ENCODE results near the gene CTAGE8. TPM values are rescaled to one million over a fixed set of nuclear protein-coding genes. Genes with fewer than 3 reads are reported as not detected.
"Not testable (repeated sequence)": the region's sequence is repeated elsewhere in the genome, so short reads cannot be mapped to it uniquely, and the experiment has no call there.

The CTAGE8 gene
- total and polyA plus RNA-seq, 2 donors (not counting 3 experiments of a cell fraction or from before 2014, with no cell fraction given): 0.03 to 0.49 TPM

GRCh38 chr7:144255471-144255897 is 13.6 kb downstream of the CTAGE8 start:
- H3K27ac ChIP-seq (ENCODE audit: insufficient read depth, low read depth, low read length): no peak overlapping the region
- H3K79me2 ChIP-seq (ENCODE audit: control insufficient read depth, insufficient read depth, low read length): no peaks in the 10 kb centered on the region
- H2AFZ ChIP-seq (ENCODE audit: low read depth, low read length): no peak overlapping the region
- BruUV-seq (replicated peaks): no TSS peak
- no peaks in the 10 kb centered on the region for H3K27me3 ChIP-seq (ENCODE audit: control insufficient read depth in 2 of 2, insufficient read depth in 2 of 2, low read length in 2 of 2)
- no peaks in the 10 kb centered on the region for H3K9me3 ChIP-seq (replicated peaks; ENCODE audit: control insufficient read depth, insufficient read depth, low read length)
- no peak overlapping the region for H3K4me3 ChIP-seq (replicated peaks in 1 of 3; ENCODE audit: insufficient read depth in 1 of 3, low read depth in 1 of 3, low read length in 3 of 3)
- DNase-seq (ENCODE audit: low read depth, low spot score) (peak; percentile 6), FAIRE-seq (no peak)
- H3K4me1 ChIP-seq (ENCODE audit: control insufficient read depth, extremely low read depth, insufficient read depth, low read length): no peaks in the 10 kb centered on the region
- H4K20me1 ChIP-seq (replicated peaks; ENCODE audit: control insufficient read depth, extremely low read depth, insufficient read depth, low read length): no peaks in the 10 kb centered on the region
- dilution Hi-C loops (cut with MboI; ENCODE audit: extremely low pct_ligation_motif_present, low sequenced_read_pairs) (no loop called here), intact Hi-C loops (cut with micrococcal nuclease) (no loop called here)
- TF ChIP-seq POLR2AphosphoS5 (IDR thresholded peaks at IDR 0.05; ENCODE audit: insufficient read depth, low read depth, low read length): no peak
- TF ChIP-seq MYC (IDR thresholded peaks at IDR 0.05; ENCODE audit: low read depth, low read length): no peak
- TF ChIP-seq CTCF (IDR thresholded peaks at IDR 0.05; ENCODE audit: extremely low read depth in 1 of 2, insufficient read depth in 1 of 2, low read depth in 1 of 2, low read length in 2 of 2): no peak
- no peak for TF ChIP-seq JUN (IDR thresholded peaks at IDR 0.05; ENCODE audit: borderline replicate concordance, insufficient read depth, insufficient read length, low read depth)
- TF ChIP-seq, protein P1, sequence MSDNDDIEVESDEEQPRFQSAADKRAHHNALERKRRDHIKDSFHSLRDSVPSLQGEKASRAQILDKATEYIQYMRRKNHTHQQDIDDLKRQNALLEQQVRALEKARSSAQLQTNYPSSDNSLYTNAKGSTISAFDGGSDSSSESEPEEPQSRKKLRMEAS (IDR thresholded peaks at IDR 0.05; ENCODE audit: insufficient read depth, insufficient read length): no peak
- TF ChIP-seq GATA2 (IDR thresholded peaks at IDR 0.05; ENCODE audit: insufficient read depth, insufficient read length, low read depth, low read length): no peak
- no peak for TF ChIP-seq FOS (IDR thresholded peaks at IDR 0.05; ENCODE audit: borderline replicate concordance, insufficient read depth, low read length)
- no peak for TF ChIP-seq POLR2A (IDR thresholded peaks at IDR 0.05; ENCODE audit: low read depth, low read length)
- TF ChIP-seq EZH2 (IDR thresholded peaks at IDR 0.05; ENCODE audit: borderline replicate concordance, low read depth, low read length, severe bottlenecking): no peak
- POLR2A ChIA-PET: no interaction called here
- H3K4me2 ChIP-seq (ENCODE audit: insufficient read depth, low read length): no peak overlapping the region
- H3K36me3 ChIP-seq (ENCODE audit: control insufficient read depth in 2 of 2, extremely low read depth in 1 of 2, insufficient read depth in 2 of 2, low read length in 2 of 2): no peaks in the 10 kb centered on the region
- CTCF ChIA-PET: no interaction called here
- no peaks in the 10 kb centered on the region for H3K9me1 ChIP-seq (replicated peaks; ENCODE audit: control insufficient read depth, extremely low read depth, insufficient read depth, low read length)
- H3K9ac ChIP-seq (replicated peaks; ENCODE audit: extremely low read depth, insufficient read depth, low read length): no peak overlapping the region

GRCh38 chr7:144252307-144252706 is 16.8 kb downstream of the CTAGE8 start:
- H3K9me3 ChIP-seq (replicated peaks; ENCODE audit: control insufficient read depth, insufficient read depth, low read length); H4K20me1 ChIP-seq (replicated peaks; ENCODE audit: control insufficient read depth, extremely low read depth, insufficient read depth, low read length); intact Hi-C loops (cut with micrococcal nuclease); H3K4me1 ChIP-seq (ENCODE audit: control insufficient read depth, extremely low read depth, insufficient read depth, low read length); dilution Hi-C loops (cut with MboI; ENCODE audit: extremely low pct_ligation_motif_present, low sequenced_read_pairs); H3K27ac ChIP-seq (ENCODE audit: insufficient read depth, low read depth, low read length); DNase-seq (ENCODE audit: low read depth, low spot score); H3K27me3 ChIP-seq (ENCODE audit: control insufficient read depth in 2 of 2, insufficient read depth in 2 of 2, low read length in 2 of 2); CTCF ChIA-PET; H3K79me2 ChIP-seq (ENCODE audit: control insufficient read depth, insufficient read depth, low read length); H3K4me3 ChIP-seq (replicated peaks in 1 of 3; ENCODE audit: insufficient read depth in 1 of 3, low read depth in 1 of 3, low read length in 3 of 3); H2AFZ ChIP-seq (ENCODE audit: low read depth, low read length); BruUV-seq (replicated peaks); POLR2A ChIA-PET; H3K4me2 ChIP-seq (ENCODE audit: insufficient read depth, low read length); H3K36me3 ChIP-seq (ENCODE audit: control insufficient read depth in 2 of 2, extremely low read depth in 1 of 2, insufficient read depth in 2 of 2, low read length in 2 of 2); H3K9ac ChIP-seq (replicated peaks; ENCODE audit: extremely low read depth, insufficient read depth, low read length); H3K9me1 ChIP-seq (replicated peaks; ENCODE audit: control insufficient read depth, extremely low read depth, insufficient read depth, low read length); FAIRE-seq: not testable (repeated sequence)

GRCh38 chr7:144247674-144248330 is 21.3 kb downstream of the CTAGE8 start:
- CTCF ChIA-PET; H3K4me3 ChIP-seq (replicated peaks in 1 of 3; ENCODE audit: insufficient read depth in 1 of 3, low read depth in 1 of 3, low read length in 3 of 3); H4K20me1 ChIP-seq (replicated peaks; ENCODE audit: control insufficient read depth, extremely low read depth, insufficient read depth, low read length); H3K9me1 ChIP-seq (replicated peaks; ENCODE audit: control insufficient read depth, extremely low read depth, insufficient read depth, low read length); H3K36me3 ChIP-seq (ENCODE audit: control insufficient read depth in 2 of 2, extremely low read depth in 1 of 2, insufficient read depth in 2 of 2, low read length in 2 of 2); DNase-seq (ENCODE audit: low read depth, low spot score); H3K4me1 ChIP-seq (ENCODE audit: control insufficient read depth, extremely low read depth, insufficient read depth, low read length); POLR2A ChIA-PET; FAIRE-seq; H3K4me2 ChIP-seq (ENCODE audit: insufficient read depth, low read length); H3K9me3 ChIP-seq (replicated peaks; ENCODE audit: control insufficient read depth, insufficient read depth, low read length); BruUV-seq (replicated peaks); H2AFZ ChIP-seq (ENCODE audit: low read depth, low read length); H3K9ac ChIP-seq (replicated peaks; ENCODE audit: extremely low read depth, insufficient read depth, low read length); intact Hi-C loops (cut with micrococcal nuclease); H3K27me3 ChIP-seq (ENCODE audit: control insufficient read depth in 2 of 2, insufficient read depth in 2 of 2, low read length in 2 of 2); H3K79me2 ChIP-seq (ENCODE audit: control insufficient read depth, insufficient read depth, low read length); dilution Hi-C loops (cut with MboI; ENCODE audit: extremely low pct_ligation_motif_present, low sequenced_read_pairs); H3K27ac ChIP-seq (ENCODE audit: insufficient read depth, low read depth, low read length): not testable (repeated sequence)

Data from endothelial cell of umbilical vein (primary cell).